Measurements from ENCODE around the gene GALM.
"Not testable (repeated sequence)": the region's sequence is repeated elsewhere in the genome, so short reads cannot be mapped to it uniquely, and the experiment has no call there.

Gene GALM

DNA sequence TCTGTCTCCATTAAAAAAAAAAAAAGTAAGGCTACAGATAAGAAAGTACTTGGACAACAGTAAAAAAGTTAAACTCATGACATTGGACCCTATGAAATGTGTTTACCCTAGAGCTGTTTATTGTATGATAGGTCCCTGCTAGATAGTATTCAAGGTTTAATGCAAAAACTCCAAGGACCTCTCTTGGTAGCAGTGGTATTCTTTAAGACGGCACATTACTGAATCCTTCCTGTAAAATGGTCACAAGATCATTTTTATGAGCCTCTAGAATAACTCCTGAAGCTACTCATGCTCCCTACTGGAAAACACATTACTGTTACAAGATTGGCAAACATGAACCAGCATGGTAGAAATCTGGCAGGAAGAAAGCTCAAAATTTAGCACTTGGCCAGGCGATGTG, 38.8 kb downstream of the GALM start:
- TF ChIP-seq, protein P1, sequence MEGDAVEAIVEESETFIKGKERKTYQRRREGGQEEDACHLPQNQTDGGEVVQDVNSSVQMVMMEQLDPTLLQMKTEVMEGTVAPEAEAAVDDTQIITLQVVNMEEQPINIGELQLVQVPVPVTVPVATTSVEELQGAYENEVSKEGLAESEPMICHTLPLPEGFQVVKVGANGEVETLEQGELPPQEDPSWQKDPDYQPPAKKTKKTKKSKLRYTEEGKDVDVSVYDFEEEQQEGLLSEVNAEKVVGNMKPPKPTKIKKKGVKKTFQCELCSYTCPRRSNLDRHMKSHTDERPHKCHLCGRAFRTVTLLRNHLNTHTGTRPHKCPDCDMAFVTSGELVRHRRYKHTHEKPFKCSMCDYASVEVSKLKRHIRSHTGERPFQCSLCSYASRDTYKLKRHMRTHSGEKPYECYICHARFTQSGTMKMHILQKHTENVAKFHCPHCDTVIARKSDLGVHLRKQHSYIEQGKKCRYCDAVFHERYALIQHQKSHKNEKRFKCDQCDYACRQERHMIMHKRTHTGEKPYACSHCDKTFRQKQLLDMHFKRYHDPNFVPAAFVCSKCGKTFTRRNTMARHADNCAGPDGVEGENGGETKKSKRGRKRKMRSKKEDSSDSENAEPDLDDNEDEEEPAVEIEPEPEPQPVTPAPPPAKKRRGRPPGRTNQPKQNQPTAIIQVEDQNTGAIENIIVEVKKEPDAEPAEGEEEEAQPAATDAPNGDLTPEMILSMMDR (IDR thresholded peaks at IDR 0.05; ENCODE audit: control insufficient read depth, extremely low read depth, insufficient read depth) = no peak
- no peak for DNase-seq (ENCODE audit: low read depth)
- H3K4me3 ChIP-seq (ENCODE audit: low read depth, low read length) = no peak overlapping the region

DNA sequence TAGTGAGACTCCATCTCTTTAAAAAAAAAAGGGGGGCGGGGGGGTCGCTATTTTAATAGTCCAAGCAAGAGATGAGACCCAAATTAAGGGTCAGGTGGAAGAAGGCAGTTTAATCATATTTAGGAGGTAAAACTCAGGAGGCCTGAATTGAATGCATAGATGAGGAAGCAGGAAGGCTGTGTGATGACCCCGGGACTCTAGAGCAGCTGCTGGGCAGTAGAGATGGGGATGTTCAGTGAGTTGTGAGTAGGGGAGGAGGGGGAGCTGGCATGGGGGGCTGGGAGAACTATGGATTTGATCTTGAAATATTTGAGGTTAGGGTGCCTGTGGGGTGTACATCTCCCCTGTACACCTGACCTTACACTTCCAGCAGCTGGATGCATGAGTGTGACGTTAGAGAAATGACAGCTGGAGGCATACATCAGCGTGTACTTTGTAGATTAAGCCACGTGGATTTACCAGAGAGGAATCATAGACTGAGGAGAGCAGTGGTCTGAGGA, 41.0 kb downstream of the GALM start:
- TF ChIP-seq, protein P1 (IDR thresholded peaks at IDR 0.05; ENCODE audit: control insufficient read depth, extremely low read depth, insufficient read depth) = no peak
- no peak overlapping the region for H3K4me3 ChIP-seq (ENCODE audit: low read depth, low read length)
- DNase-seq (ENCODE audit: low read depth) = no peak

DNA sequence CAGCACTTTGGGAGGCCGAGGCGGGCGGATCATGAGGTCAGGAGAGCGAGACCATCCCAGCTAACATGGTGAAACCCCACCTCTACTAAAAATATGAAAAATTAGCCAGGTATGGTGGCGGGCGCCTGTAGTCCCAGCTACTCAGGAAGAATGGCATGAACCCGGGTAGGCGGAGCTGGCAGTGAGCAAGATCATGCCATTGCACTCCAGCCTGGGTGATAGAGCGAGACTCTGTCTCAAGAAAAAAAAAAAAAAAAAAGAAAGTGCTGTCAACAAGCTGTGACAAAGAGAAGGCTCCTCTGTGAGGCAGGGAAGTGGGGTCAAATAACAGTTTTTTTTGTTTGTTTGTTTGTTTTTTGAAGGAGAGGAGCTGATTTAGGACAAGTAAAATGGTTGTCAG, 42.6 kb downstream of the GALM start:
- not testable (repeated sequence) for H3K4me3 ChIP-seq (ENCODE audit: low read depth, low read length); DNase-seq (ENCODE audit: low read depth)

DNA sequence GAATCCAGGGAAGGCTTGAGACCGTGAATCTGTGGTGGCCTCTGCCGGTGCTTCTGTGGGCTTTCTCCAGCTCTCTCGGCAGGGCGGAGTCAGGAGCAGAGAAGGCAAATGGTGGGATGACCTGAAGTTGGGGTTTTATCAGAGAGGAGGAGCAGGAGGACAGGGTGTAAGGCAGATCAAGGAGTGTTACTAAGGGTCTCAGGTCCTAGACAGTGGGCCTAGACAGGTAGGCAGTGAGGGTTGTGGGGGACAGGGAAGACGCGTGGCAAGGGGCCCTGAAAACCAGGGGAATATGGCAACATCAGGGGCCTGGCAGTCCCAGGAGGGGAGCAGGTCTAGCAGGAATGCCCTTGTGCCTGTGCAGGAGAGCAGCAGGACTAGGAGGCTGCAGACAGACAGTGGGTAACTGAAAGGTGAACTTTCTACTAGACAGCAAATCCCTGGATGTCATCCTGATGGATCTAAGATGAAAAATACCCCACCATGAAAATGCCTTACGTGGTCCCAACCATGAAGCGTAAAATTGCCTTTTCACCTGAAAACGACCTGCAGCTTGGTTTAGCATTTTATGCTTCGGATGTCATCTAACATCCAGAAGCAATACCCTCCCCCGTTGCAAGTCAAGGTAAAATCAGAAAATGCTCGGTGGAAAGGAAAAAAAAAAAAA, 43.1 kb downstream of the GALM start:
- no peak for DNase-seq (ENCODE audit: low read depth)
- no peak overlapping the region for H3K4me3 ChIP-seq (ENCODE audit: low read depth, low read length)
- TF ChIP-seq, protein P1 (IDR thresholded peaks at IDR 0.05; ENCODE audit: control insufficient read depth, extremely low read depth, insufficient read depth) = no peak

DNA sequence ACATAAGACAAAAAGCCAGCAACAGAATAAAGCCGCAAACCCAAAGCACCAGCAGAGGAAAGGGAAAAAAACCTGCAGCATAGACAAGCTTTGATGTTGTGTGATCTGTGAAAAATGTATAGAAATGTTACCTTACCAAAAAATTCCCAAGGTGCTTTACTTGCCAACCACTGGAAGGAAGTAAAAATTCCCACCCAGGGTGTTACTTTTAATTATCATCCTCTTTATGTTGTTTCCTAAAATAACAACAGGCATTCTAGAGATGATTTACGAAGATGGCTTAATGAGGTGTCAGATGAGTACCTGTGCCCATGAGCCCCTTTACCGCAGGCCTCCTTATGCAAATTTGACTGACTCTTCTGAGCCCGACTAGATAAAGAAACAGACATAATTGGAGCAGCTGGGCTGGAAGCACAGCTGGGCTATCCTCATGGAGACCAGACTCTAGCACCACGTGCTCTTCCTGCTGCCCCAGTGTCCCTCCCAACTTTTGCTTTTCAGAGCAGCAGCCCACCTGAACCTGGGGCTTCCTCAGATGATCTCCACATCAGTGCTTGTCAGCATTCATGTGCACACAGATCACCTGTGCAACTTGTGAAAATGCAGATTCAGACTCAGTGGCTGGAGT, 43.8 kb downstream of the GALM start:
- TF ChIP-seq, protein P1 (IDR thresholded peaks at IDR 0.05; ENCODE audit: control insufficient read depth, extremely low read depth, insufficient read depth) = no peak
- no peak overlapping the region for H3K4me3 ChIP-seq (ENCODE audit: low read depth, low read length)
- no peak for DNase-seq (ENCODE audit: low read depth)

DNA sequence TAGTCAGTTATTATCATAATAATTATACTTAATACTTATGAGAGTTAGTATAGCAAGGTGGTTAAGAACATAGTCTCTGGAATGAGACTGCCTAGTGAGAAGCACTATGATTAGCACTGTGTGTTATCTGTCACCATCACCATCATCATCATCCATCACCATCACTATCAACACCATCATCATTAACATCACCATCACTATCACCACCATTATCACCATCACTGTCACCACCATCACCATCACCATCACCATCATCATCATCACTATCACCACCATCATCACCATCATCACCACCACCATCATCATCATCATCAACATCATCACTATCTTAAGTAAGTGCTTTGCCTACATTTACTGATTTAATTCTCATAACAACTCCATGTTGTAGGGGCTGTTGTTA, 45.6 kb downstream of the GALM start:
- DNase-seq (ENCODE audit: low read depth) = no peak
- TF ChIP-seq, protein P1 (IDR thresholded peaks at IDR 0.05; ENCODE audit: control insufficient read depth, extremely low read depth, insufficient read depth) = no peak
- no peak overlapping the region for H3K4me3 ChIP-seq (ENCODE audit: low read depth, low read length)

DNA sequence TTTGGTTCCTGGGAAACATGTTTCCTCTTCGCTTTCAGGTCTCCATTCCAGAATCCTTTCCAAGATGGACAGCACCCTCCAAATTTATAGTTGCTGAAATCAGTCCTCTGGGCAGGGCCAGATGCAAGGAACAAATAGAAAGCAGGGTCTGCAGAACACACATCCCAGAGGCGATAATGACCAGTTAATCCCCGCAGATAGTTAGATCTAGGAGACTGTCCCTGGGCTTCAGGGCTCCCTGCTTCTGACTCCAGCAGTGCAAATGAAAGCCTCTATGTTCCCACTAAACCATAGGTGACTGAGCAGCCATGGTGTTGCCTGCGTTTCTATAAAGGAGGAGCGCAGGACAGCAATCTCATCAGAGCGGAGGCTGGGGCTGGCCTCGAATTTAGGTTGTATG, 46.5 kb downstream of the GALM start:
- DNase-seq (ENCODE audit: low read depth) = no peak
- H3K4me3 ChIP-seq (ENCODE audit: low read depth, low read length) = no peak overlapping the region
- TF ChIP-seq, protein P1 (IDR thresholded peaks at IDR 0.05; ENCODE audit: control insufficient read depth, extremely low read depth, insufficient read depth) = no peak

All from LNCaP clone FGC (cell line).